EL (cell line): ENCODE measurements around the gene DCLK1.

Experiments used
- DNase-seq: peaks from one replicate; pipeline ENCODE4 v3.0.0-alpha.2; 2016

DCLK1 gene

GRCh38 chr13:35780613-35781012 is 350.6 kb downstream of the DCLK1 start:
- no peak for DNase-seq

GRCh38 chr13:35771898-35772297 is 359.3 kb downstream of the DCLK1 start:
- peak; percentile 97 for DNase-seq

GRCh38 chr13:35770756-35771297 is 360.4 kb downstream of the DCLK1 start:
- peak; percentile 59 for DNase-seq

GRCh38 chr13:35769812-35770211 is 361.4 kb downstream of the DCLK1 start:
- peak; percentile 41 for DNase-seq

GRCh38 chr13:35768551-35768950 is 362.6 kb downstream of the DCLK1 start:
- peak; percentile 91 for DNase-seq

- DNase-seq = no peak
Observed at GRCh38 chr13:35768073-35768472, 363.1 kb downstream of the DCLK1 start.

GRCh38 chr13:35767256-35767976 is 363.8 kb downstream of the DCLK1 start:
- no peak for DNase-seq

GRCh38 chr13:35766663-35767062 is 364.5 kb downstream of the DCLK1 start:
- no peak for DNase-seq

- no peak for DNase-seq
Observed at GRCh38 chr13:35765941-35766340, 365.2 kb downstream of the DCLK1 start.

- DNase-seq = no peak
Observed at GRCh38 chr13:35765366-35765765, 365.8 kb downstream of the DCLK1 start.

GRCh38 chr13:35764326-35765015 is 366.7 kb downstream of the DCLK1 start:
- peak; percentile 69 for DNase-seq

GRCh38 chr13:35763782-35764123 is 367.4 kb downstream of the DCLK1 start:
- peak; percentile 23 for DNase-seq

- DNase-seq = no peak
Observed at GRCh38 chr13:35763060-35763781, 368.0 kb downstream of the DCLK1 start.

GRCh38 chr13:35761440-35762252 is 369.5 kb downstream of the DCLK1 start:
- DNase-seq = no peak

- no peak for DNase-seq
Observed at GRCh38 chr13:35760735-35761281, 370.4 kb downstream of the DCLK1 start.

- no peak for DNase-seq
Observed at GRCh38 chr13:35747594-35747993, 383.6 kb downstream of the DCLK1 start.

- DNase-seq = no peak
Observed at GRCh38 chr13:35744566-35745178, 386.5 kb downstream of the DCLK1 start.

- no peak for DNase-seq
Observed at GRCh38 chr13:35744144-35744543, 387.0 kb downstream of the DCLK1 start.

- DNase-seq = no peak
Observed at GRCh38 chr13:35743165-35743564, 388.0 kb downstream of the DCLK1 start.

GRCh38 chr13:35741657-35742056 is 389.5 kb downstream of the DCLK1 start:
- DNase-seq = no peak

GRCh38 chr13:35736876-35737275 is 394.3 kb downstream of the DCLK1 start:
- DNase-seq = no peak

- no peak for DNase-seq
Observed at GRCh38 chr13:35733827-35734226, 397.4 kb downstream of the DCLK1 start.
